IPS-15b (cell line): ENCODE data around the gene CPXM2.

Experiments
- H3K27me3 ChIP-seq: one replicate; pipeline ENCODE4 v1.6.1; 2013; ENCODE audit warnings: low read length; ENCODE audit not compliant: control insufficient read depth, insufficient read depth
- H3K36me3 ChIP-seq: one replicate; pipeline ENCODE4 v1.6.1; 2013; ENCODE audit warnings: low read length; ENCODE audit not compliant: control insufficient read depth, insufficient read depth
- H3K4me1 ChIP-seq: one replicate; pipeline ENCODE4 v1.6.1; 2013; ENCODE audit warnings: mild to moderate bottlenecking, low read length; ENCODE audit not compliant: control insufficient read depth, insufficient read depth
- H3K4me3 ChIP-seq: one replicate; pipeline ENCODE4 v1.5.1; 2013; ENCODE audit warnings: low read depth, low read length
- H3K9ac ChIP-seq: one replicate; pipeline ENCODE4 v1.6.1; 2013; ENCODE audit warnings: low read depth, mild to moderate bottlenecking, low read length
- H3K9me3 ChIP-seq: one replicate; pipeline ENCODE4 v1.6.1; 2013; ENCODE audit warnings: mild to moderate bottlenecking, low read length; ENCODE audit not compliant: control insufficient read depth, insufficient read depth

The CPXM2 gene

DNA sequence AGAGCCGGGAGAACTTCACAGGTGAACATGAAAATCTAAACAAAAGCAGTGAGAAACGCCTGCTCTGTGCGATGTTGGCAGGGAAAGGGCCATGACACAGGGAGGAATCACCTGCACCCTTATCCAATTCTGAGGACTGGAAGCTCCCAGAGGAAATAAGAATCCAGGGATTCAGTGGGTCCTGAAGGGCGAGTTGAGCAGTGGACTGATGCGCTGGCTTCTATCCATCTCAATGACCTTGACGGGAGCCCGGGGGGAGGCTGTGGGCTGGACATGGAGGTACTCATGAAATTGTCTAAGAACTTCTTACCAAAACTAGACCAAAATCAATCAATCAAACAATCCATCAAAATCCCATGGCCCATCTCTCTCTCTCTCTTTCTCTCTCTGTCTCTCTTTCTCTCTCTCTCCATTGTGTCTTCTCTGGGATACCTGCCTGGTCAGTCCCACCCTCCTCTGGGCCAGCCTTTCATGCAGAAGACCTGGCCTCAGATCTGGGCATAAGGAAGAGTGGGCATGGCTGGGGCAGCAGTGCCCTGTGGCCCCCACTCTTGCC is 7.2 kb downstream of the CPXM2 start:
- no peaks in the 10 kb centered on the region for H3K4me1 ChIP-seq
- no peaks in the 10 kb centered on the region for H3K27me3 ChIP-seq
- no peaks in the 10 kb centered on the region for H3K9me3 ChIP-seq
- no peaks in the 10 kb centered on the region for H3K36me3 ChIP-seq
- H3K9ac ChIP-seq = no peak overlapping the region
- H3K4me3 ChIP-seq = no peak overlapping the region

DNA sequence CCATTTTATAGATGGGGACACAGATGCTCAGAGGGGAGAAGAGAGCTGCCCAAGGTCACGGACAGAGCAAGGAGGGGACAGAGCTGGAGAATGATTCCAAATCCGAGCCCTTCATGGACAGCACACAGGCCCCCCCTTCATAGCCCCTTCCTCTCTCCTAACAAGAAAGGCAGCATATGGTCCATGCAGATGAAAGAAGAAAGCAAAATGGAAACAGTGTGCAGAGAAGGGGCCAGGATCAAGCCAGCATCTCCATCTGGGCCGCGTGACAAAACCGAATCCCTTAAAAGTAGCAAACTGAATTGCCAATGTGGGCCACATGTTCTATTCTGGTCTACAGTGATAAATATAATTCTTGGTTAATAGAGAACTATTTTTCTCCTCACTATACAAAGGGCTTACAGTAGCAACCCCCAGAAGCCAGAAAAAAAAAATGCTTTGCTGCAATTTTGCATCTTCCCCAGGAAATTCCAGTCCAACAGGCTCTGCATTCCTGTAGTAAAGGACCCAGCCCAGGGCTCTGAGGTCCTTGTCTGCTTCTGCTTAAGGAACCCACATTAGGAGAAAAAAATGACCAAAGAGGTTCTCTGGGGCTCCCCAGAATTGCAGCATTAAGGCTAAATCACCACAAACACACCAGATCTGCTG is 7.8 kb downstream of the CPXM2 start:
- Histone ChIP-seq H3K36me3 (no peaks in the 10 kb centered on the region), H3K9me3 (no peaks in the 10 kb centered on the region), H3K9ac (no peak overlapping the region), H3K4me1 (no peaks in the 10 kb centered on the region), H3K27me3 (no peaks in the 10 kb centered on the region), H3K4me3 (no peak overlapping the region)

DNA sequence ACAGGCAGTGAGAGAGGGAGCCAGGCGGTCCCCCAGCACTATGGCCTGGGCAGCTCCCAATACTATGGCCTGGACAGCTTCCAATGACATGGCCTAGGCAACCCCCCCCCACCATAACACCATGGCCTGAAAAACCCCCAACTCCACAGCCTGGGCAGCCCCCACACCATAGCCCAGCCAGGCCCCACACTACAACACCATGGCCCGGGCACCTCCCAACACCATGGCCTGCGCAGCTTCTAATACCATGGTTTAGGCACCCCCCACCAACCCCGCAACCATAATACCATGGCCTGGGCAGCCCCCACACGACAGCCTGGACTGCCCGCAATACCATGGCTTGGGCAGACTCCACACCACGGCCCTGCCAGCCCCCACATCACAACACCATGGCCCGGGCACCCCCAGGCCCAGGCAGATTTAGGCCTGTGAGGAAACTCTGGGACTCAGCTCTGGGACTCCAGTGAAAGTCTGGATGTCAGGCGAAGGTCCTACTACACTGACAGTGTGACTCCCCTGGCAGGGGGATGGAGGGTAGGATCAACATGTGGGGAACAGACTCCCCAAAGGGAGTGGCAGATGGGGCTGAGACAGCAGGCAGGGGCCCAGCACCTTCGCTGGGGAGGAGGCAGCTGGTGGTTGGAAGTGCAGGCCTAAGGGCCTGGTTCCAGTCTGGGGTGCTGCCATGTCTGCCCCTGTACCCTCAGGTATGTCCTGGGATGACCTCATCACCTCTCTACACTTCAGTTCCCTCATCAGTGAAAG is 8.7 kb downstream of the CPXM2 start:
- Histone ChIP-seq H3K9me3 (no peaks in the 10 kb centered on the region), H3K4me1 (no peaks in the 10 kb centered on the region), H3K27me3 (no peaks in the 10 kb centered on the region), H3K9ac (no peak overlapping the region), H3K36me3 (no peaks in the 10 kb centered on the region), H3K4me3 (no peak overlapping the region)

DNA sequence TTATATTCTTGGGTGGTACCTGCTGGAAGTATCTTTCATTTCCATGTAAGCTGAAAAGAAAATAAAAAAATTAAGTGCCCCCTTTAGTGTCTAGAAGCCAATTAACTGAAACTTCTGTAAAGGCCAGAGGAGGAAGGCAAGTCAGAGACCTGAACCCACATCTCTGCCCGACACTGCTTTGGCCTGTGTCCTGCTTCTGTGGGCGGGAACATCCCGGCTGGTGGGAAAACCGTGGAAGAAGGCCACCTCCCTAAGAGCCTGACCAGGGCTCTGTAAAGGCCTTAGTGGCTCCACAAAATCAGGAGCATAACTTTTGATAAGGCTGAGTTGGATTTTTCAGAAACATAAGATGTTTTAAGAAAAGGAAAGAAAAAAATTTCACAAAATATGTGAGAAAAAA is 9.4 kb downstream of the CPXM2 start:
- H3K9me3 ChIP-seq = no peaks in the 10 kb centered on the region
- H3K4me3 ChIP-seq = no peak overlapping the region
- no peaks in the 10 kb centered on the region for H3K27me3 ChIP-seq

GRCh38 chr10:123879606-123880257 is 11.9 kb downstream of the CPXM2 start:
- H3K4me3 ChIP-seq = no peak overlapping the region
- no peak overlapping the region for H3K9ac ChIP-seq
- H3K27me3 ChIP-seq = no peaks in the 10 kb centered on the region
- H3K36me3 ChIP-seq = no peaks in the 10 kb centered on the region
- H3K4me1 ChIP-seq = no peaks in the 10 kb centered on the region
- no peaks in the 10 kb centered on the region for H3K9me3 ChIP-seq

More for the DNA sequence above, 9.4 kb downstream of the CPXM2 start:
- Histone ChIP-seq H3K4me1 (no peaks in the 10 kb centered on the region), H3K9ac (no peak overlapping the region), H3K36me3 (no peaks in the 10 kb centered on the region)

- no peak overlapping the region for H3K9ac ChIP-seq
- no peak overlapping the region for H3K4me3 ChIP-seq
- H3K4me1 ChIP-seq = no peaks in the 10 kb centered on the region
- H3K27me3 ChIP-seq = no peaks in the 10 kb centered on the region
- no peaks in the 10 kb centered on the region for H3K9me3 ChIP-seq
- H3K36me3 ChIP-seq = no peaks in the 10 kb centered on the region
Observed at GRCh38 chr10:123878666-123879303, 12.8 kb downstream of the CPXM2 start.

- H3K4me3 ChIP-seq = no peak overlapping the region
- no peak overlapping the region for H3K9ac ChIP-seq
- H3K36me3 ChIP-seq = no peaks in the 10 kb centered on the region
- peaks cover 4% of the 10 kb centered on the region for H3K4me1 ChIP-seq
- H3K9me3 ChIP-seq = no peaks in the 10 kb centered on the region
- H3K27me3 ChIP-seq = no peaks in the 10 kb centered on the region
Observed at GRCh38 chr10:123870260-123870659, 21.3 kb downstream of the CPXM2 start.

DNA sequence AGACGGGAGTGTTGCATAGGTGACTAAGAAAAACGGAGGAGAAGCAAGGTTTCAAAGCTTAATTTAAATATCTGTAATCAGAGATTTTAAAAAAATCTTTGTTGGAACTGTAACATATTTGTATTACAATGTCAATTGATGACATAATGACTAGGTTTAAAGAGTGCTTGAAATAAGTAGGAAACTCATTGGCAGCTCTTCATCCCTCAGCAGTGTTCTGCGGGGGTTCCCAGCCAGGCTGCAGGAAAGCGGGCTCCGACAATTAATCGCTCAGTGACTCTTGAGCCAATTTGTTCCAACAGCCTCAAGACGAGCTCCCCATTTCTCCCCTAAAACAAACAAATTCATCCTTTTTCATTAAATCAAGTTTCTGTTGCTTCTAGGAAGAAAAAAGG is 22.6 kb downstream of the CPXM2 start:
- Histone ChIP-seq H3K4me1 (peaks cover 4% of the 10 kb centered on the region), H3K4me3 (no peak overlapping the region), H3K36me3 (no peaks in the 10 kb centered on the region), H3K9me3 (no peaks in the 10 kb centered on the region), H3K27me3 (no peaks in the 10 kb centered on the region), H3K9ac (no peak overlapping the region)

DNA sequence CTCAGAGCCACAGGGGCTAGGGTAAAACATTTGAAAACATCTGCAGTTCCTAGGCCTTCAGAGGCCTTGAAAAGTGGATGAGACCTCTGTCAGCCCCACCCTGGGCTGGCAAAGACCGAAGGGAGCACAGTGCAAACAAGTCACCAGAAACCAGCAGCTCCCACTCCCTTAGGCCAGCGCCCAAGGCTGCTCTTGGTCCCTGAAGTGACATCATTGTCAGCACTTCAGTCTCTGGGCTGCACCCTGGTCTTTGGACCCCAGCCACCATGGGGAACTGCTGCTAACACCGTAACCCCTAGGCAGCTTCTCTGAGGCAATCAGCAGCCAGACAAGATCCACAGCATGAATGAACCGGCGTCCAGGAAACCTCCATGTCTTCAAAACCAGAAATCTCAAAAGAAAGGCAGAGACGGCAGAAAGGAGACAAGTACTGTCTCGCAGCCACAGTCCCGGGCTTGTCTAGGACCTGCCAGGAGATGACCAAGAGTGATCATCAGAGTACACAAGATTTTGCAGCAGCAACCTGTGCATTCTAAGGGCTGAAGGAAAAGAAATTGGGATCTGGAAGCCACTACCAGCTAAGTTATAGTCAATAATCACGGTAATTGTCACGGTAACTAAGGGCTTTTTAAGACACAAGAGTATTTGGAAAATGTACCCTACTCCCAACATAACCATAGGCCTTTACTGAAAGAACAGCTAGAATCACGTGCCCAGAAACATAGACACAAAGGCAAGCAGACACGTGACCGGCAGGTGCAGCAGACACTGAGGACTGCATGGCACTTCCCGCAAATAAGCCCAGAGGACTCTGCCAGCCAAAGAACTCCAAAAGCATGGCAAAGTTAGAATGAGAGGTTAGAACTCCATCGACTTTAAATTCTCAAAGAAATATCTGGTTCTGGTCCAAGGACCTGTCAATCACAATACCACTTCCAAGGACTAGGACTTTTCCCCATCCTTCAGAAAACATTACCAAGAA is 23.3 kb downstream of the CPXM2 start:
- Histone ChIP-seq H3K27me3 (no peaks in the 10 kb centered on the region), H3K9ac (no peak overlapping the region), H3K9me3 (no peaks in the 10 kb centered on the region), H3K36me3 (no peaks in the 10 kb centered on the region), H3K4me3 (no peak overlapping the region), H3K4me1 (peaks cover 4% of the 10 kb centered on the region)

- no peak overlapping the region for H3K9ac ChIP-seq
- peaks cover 5% of the 10 kb centered on the region for H3K36me3 ChIP-seq
- H3K27me3 ChIP-seq = no peaks in the 10 kb centered on the region
- peaks cover 4% of the 10 kb centered on the region for H3K4me1 ChIP-seq
- H3K4me3 ChIP-seq = no peak overlapping the region
- H3K9me3 ChIP-seq = no peaks in the 10 kb centered on the region
Observed at GRCh38 chr10:123865880-123866279, 25.7 kb downstream of the CPXM2 start.

DNA sequence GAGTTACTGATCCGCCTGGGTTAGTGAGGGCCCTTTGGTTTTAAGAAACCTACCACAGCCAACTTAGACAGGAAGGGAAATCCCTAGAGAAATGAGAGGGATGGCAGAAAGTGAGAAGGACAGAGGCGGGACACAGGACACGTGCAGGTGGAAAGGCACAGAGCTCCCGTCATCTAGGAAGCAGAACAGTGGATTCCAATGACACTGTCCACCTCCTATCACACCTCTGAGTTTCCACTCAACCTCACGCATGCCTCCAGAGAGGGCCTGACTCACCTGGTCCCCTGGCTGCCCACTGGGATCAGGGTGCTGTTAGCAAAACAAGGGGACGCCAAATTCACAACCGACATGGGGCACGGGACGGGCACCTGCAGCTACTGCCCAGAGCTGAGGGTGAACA is 26.3 kb downstream of the CPXM2 start:
- H3K9ac ChIP-seq = no peak overlapping the region
- peaks cover 4% of the 10 kb centered on the region for H3K4me1 ChIP-seq
- H3K9me3 ChIP-seq = no peaks in the 10 kb centered on the region
- H3K27me3 ChIP-seq = no peaks in the 10 kb centered on the region
- peaks cover 5% of the 10 kb centered on the region for H3K36me3 ChIP-seq
- no peak overlapping the region for H3K4me3 ChIP-seq
